NCI-H2171 (cell line): ENCODE results near the gene RPH3AL.
"Not testable (repeated sequence)": the region's sequence is repeated elsewhere in the genome, so short reads cannot be mapped to it uniquely, and the experiment has no call there.

Experiments used
- DNase-seq: peaks from one replicate; lab custom pipeline; 2025; lab: John Stamatoyannopoulos, UW

The RPH3AL gene

DNA sequence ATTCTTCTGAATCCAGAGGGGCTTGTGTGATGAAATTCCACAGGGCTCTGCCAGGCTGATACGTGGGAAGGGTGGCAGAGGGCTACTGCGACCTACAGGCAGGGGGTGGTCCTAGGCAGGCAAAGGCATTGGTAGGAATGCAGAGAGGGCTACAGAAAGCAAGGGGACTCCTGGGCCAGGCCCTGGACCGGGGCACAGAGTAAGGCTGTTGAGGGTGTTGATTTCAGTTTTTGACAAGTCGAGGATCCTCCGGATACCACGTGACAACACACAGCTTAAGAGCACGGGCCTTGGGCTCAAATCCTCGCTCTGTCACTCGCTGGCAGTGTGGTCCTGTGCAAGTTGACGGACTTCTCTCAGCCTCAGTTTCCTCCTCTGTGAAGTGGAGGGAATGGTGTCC, 152.0 kb downstream of the RPH3AL start:
- no peak for DNase-seq

DNA sequence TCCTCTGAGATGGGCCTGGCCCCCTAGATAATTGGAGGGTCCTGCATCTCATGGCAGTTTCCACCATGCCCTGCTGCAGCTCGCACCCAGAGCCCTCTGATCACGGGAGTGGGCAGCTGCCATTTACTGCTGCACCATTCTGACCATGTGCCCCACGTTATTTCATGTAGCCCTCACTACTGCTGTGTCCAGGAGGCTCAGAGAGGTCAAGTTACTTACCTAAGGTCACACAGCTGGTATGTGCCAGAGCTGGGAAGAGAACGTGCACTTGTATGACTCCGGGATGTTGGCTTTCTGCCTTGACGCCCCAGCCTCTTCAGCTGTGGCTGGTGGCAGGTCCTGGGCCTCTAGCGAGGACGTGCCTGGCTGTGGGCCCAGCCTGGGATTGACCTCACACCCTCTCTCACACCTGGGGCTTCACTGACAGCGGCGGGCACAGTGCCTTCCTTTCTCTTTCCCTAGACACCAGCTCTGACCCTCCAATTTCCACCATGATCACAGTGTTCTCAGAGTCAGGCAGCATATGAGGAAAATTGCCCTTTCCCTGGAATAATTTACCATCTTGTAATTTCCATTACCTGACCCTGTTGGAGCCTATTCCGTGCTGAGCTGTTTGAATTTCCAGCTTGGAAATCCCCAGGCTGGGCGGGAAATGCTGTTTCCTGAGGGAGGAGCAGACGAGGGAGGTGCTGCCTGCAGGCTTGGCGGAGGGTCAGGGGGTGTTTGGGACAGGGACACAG, 152.6 kb downstream of the RPH3AL start:
- DNase-seq = no peak

DNA sequence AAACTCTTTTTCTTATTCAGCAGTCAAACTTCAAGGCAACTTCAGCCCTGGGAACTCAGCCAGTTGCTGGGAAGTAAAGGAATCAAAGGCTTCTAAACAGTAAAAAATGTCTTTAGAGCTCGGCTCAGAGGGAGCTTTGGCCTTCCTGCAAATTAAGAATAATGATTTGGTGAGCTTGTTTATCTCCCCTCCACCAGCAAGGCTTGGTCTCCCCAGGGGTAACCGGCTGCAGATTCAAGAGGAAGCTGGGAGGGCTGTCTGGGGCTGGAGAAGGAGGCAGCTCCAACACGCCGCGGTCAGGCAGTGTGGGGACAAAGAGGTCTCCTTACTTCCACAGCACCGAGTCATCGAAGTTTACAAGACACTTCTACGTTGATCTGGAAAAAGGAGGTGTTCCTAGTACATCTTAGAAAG, 153.4 kb downstream of the RPH3AL start:
- DNase-seq = no peak

DNA sequence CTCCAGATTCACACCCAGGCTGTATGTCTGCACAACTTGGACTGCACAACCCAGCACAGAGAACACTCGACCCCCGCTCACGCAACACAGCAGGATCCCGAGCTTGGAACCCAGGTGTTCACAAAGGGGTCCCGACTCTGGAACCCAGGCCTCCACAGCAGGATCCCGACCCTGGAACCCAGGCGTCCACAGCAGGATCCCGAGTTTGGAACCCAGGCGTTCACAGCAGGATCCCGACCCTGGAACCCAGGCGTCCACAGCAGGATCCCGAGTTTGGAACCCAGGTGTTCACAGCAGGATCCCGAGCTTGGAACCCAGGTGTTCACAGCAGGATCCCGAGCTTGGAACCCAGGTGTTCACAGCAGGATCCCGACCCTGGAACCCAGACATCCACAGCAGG, 154.4 kb downstream of the RPH3AL start:
- DNase-seq = not testable (repeated sequence)

DNA sequence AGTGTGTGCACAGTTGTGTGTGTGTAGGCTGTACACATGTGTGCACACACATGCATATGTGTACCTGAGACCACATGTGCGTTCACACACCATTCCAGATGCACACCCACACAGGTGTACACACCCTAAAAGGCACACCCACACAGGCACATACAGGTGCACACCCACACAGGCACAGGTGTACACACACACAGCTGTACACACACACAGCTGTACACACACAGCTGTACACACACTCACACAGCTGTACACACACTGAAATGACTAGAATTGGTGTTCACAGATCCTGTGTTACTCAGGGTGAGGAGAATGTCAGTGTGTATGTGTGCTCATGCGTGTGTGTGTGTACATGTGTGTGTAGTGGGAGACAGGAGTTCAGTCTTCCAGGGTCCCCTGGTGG, 155.3 kb downstream of the RPH3AL start:
- no peak for DNase-seq

DNA sequence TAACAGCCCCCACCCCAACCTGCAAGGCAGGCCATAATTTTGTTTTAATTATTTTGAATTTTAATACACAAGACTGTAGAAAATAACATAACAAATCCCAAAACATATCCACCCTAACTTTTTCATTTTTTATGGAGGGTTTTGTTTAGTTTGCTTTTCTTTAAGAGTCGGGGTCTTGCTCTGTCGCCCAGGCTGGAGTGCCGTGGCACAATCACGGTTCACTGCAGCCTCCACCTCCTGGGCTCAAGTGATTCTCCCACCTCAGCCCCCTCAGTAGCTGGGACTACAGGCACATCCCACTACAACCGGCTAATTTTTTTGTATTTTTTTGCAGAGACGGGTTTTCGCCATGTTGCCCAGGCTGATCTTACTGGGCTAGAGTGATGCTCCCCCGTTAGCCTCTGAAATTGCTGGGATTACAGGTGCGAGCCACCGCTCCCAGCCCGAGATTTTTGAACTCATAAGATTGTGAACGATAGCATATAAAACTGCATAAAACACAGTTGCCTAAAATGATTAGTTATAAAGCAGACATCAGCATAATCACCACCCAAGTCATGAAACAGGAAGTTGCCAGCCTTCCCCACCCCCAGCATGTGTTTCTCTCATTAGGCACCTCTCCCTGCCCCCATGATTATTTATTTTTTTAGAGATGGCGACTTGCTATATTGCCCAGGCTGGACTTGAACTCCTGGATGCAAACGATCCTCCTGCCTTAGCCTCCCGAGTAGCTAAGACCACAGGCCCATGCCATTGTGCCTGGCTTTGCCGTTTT, 157.6 kb downstream of the RPH3AL start:
- DNase-seq = no peak

DNA sequence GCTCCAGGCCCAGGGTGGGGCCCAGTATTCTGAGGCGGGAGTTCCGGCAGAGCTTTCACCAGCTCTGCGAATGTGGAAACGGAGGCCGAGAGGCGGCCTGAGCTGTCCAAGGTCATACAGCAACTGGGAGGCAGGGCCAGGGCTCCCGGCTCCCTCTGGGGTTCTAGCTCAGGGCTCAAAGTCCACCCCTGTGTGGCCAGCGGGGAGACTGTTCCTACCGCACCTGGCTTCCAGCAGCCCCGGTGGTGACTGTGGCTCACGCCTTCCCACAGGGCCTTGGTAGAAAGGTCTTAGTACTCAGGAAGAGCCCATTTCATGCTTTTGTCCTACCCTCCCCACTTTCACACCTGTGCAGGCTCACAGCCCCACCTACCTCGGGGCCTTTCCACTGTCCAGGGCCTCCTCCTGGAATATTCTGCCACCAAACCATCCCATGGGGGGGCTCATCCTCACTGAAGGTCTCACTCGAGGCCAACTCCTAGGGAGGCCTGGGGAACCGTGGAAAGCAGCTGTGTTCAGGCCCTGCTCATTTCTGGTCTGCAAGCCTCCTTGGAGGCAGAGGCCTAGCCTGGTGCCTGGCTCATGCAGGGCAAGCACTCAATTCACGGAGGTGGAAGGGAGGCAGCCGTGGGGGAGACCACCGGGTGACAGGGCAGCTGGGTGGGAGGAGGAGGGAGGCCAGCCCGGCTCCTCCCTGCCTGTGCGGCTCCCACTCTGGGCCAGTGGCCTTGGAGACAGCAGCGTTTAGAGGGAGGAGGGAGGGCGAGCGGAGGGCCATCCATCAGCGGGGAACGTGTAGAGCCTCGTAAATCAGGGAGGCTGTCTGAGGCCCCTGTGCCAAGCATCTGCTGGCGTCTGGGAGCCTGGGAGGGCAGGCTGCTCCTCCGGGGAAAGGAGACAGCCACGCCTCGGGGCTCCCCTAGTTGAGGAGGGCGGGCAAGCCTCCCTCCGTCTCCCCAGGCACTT, 158.5 kb downstream of the RPH3AL start:
- peak; percentile 36 for DNase-seq

DNA sequence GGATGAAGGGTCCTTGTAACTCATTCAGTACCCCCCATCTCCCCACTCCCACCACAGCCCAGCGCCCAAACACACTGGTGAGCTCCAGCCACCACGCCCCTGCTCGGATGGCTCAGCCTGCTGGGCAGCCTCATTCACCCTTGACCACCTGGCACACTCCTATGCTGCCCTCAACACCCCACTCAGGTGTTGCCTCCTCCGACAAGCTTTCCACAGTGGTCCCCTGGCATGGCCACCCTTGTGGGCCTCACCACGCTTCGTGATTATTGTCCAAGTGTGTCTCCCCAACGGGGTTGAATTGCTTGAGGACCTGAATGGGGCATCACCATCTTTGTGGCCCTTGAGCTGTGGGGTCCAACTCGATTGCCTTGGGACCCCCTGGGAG, 159.2 kb downstream of the RPH3AL start:
- no peak for DNase-seq

DNA sequence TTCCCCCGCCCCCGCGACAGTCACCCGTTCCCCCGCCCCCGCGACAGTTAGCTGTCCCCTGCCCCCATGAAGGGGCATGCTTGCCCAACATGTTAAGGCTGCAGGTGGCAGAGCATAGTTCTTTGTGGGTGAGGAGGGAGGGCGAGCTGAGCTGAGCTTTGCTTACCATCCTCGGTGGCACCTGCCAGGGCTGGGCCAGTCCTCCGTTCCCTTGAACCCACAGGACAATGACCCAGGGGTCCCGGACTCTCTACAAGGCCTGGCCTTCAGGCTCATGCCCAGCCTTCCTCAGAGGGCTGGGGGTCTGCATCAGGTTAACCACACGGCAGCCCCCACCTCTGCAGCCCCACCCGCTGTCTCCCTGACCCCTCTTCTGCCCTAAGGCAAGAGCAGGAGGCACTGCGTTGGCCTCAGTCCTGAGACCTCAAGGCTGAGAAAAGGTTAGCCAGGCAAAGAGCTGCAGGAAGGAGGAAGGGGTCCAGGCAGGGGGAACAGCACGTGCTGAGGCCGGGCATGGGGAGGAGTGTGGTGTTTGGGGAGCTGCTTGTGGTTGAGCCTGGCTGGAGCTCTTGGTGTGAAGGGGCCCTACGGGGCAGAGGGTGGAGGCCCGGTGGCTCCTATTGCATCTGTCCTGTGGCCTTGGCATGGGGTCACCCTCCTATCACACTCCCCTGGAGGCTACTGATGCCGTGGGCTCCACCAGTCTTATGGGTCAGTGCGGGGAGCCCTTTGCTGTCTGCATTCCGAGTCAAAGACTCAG, 159.8 kb downstream of the RPH3AL start:
- DNase-seq = no peak

DNA sequence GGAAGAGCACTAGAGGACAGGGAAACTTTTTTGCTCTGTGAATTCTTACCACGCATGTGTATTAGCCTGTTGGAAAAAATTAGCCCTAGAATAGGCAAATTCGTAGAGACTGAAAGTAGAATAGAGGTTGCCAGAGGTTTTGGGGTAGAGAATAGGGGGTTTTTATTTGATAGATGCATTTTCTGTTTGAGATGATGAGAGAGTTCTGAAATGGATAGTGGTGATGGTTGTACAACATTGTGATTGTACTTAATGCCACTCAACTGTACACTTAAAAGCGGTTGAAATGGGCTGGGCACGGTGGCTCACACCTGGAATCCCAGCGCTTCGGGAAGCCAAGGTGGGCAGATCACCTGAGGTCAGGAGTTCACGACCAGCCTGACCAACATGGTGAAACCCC, 163.2 kb downstream of the RPH3AL start:
- DNase-seq = no peak

DNA sequence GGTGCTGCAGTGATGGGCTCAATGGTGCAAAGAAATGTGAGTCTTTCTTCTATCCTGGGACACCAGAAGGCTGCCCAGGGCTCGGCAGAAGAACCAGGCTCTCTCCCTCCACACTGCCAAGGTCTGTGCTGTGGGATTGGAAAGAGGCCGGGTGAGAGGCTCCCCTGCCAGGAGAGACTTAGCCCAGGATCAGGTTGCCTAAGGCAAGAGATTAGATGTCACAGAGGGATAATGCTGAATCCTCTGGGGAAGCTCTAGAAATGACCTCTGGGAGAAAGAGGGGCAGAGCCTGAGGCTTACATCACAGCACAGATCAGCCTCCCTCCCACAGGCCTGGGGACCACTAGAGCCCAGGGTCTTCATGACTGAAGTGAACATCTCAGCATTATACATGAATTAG, 165.5 kb downstream of the RPH3AL start:
- DNase-seq = no peak

DNA sequence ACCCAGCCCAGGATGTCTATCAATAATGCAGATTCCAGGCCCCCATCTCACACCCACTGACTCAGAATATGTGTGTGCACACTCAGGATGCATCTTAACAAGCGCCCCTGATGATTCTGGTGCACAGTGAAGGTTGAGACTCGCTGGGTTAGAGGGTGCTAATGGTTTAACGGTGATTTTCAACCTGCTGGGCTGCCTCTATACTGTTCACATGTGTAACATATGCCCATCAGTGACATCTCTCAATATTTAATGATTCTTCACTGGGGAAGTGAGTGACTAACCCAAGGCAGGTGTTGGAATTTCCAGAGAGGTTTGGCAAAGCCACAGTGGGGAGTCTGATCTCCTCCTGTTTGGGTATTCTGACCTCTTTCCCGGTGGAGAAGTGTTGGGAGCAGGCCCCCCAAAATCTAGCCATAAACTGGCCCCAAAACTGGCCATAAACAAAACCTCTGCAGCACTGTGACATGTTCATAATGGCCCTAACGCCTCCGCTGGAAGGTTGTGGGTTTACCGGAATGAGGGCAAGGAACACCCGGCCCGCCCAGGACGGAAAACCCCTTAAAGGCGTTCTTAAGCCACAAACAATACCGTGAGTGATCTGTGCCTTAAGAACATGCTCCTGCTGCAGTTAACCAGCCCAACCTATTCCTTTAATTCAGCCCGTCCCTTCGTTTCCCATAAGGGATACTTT, 167.0 kb downstream of the RPH3AL start:
- DNase-seq = no peak

DNA sequence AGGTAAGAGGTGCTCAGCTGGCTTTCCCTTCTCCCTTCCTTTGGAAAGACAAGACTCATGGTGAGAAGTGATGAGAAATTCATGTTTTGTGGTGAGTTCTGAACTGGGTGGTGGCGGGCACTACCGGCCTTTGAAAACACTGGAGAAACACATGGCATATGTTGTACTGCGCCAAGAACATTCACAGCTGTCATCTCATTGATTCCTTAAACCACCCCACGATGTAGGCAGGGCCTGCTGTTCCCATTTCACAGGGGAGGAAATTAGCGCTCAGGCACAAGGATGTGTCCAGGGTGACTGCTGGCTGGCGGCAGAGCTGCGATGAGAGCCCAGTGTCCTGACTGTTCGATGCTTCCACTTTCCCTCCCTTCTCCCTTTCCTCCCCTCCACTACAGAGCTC, 169.6 kb downstream of the RPH3AL start:
- DNase-seq = no peak

DNA sequence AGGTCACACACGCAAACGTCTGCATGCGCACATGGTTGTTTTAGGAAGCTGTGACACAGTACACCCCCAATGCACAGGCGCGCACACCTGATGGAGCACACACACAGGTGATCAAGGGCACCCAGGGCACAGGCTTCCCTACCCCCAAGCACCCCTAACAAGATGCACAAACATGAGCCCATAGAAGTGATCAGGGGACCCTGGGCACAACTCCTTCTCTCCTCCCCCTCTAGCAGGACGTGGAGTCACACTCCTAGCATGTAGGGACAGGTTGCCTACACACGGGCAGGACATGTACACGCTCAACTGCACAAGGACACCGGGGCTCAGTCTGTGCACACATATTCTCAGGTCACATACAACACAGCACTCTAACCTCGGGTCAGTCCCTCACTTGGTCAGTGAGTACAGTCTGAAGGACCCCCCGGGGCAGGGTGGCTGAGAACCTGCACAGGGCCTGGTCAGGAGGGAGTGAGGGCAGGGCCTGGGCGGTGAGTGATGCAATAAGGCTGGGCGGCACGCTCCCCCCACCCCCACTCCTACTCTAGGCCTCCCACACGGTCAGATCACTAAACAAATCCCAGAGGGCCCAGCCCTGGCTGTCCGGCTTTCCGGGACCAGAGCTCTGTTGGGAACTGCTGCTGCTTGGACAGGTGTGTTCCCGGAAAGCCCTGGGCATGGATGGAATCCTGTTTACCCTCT, 170.4 kb downstream of the RPH3AL start:
- no peak for DNase-seq

DNA sequence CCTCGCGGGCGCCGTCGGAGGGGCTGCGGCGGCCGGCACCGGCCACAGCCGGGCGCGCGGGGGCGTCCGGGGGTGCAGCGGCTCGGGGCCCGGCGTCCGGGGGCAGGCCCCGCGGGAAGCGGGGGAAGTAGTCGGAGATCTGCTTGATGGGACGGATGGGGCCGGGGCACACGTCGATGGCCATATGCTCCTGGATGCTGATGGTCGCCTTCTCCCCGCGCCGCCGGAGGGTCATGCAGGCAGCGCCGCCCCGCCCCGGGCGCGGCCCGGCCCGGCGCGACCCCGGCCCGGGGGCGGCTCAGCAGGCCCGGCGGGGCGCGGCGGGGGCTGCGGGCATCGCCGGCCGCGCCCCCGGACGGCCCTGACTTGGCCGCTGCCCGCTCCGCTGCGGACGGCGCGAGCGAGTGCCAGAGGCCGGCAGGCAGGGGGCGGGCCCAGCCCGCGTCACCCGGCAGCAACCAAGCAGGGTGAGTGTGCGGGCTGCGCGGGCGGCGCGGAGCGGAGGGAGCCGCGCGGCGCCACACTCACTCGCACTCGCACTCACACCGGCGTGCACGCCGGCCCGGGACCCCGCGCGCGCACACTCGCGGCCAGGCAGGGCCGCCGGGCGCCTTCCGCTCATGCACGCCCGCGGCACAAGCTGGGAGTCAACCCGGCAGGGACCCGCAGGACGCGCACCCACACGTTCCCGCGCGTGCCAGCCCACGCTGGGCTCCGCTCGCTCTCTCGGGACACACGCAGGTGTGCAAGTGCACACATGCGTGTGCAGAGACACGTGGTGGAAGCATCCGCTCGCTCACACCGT, 171.2 kb downstream of the RPH3AL start, which contains the start of gene DOC2B:
Gene DOC2B (minus strand): TSS at position 406 of the 805 bp plus-strand sequence. CDS start 171 bp downstream, at position 235.
- DNase-seq = no peak

DNA sequence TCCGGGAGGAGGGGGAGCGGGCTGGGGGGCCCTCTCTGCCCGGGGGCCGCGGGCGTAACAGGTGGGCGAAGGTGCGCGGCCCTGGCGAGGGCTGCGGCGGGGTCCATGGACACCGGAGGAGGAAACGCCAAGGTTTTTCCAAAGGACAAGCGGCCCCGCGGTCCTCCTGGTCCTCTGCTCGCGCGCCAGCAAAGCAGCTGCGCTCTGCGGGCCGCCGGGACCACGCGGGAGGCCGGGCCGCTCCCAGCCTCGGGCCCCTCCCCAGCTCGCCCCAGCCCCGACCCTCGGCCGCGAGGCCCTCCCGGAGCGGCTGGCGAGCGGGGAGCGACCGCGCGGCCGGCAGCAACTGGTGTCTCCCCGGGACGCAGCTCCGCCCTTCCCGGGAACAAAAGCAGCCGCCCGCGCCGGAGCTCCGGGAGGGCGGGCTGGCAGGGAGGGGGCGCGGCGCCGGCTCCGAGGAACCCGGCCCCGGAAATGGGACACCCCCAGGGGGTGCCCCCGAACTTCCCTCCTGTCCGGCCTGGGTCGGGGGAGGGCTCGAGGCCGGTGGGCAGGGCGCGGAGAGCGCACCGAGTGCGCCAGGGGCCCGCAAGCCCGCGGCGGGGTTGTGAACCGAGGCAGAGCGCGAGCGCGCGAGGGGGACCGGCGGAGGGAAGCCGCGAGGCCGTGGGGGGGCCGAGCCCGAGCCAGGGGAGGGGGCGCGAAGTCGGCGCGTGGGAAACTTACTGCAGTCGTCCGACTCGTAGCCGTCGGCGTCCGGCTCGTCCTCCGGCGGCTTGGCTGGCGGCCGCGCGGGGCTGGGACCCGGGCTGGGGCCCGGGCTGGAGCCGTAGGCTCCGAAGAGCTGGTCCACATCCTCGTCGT, 172.0 kb downstream of the RPH3AL start:
- no peak for DNase-seq

DNA sequence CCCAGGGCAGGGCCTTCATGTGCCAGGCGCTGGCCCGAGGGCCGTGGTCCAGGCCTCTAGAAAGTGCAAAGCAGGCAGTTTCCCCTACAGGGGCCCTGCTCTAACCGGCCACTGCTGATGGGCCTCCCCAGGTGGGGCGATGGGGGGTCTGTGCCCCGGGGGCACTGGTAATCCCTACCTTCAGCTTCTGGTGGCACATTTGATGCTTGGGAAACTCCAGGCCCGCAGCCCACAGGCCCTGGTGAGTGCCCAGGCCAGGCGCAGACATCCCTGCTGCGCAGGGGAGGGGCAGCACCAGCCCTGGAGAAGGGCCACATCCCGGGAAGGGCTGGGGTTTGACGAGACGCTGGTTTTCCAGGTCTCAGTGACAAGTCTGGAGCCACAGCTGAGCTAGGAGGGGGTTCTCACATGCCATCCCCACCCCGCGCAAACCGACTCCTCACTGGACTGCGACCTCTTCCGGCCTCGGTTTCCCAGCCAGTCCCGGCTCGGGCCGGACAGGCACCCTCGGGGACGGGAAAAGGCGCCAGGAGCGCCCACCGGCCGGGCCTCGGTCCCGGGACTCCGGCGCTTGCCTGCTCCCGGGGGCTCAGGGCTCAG, 172.7 kb downstream of the RPH3AL start:
- DNase-seq = no peak

DNA sequence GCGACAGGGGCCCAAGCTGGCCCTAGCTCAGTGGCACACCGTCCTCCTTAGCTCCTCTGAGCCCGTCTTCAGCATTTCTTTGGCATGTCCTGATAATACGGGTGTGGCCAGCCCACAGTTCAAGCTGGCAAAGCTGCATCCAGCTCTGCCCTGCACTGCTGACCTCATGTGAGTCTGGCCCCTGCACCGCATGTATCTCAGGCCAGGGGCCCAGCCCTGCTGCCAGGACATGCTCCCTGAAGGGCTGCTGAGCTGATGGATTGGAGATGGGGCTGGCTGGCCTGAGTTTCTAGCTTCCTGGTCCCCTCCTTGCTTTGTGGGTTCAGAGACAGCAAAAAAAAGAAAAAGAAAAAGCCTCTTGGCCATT, 173.6 kb downstream of the RPH3AL start:
- DNase-seq = no peak
